NCI-H345 treated with DMSO at 0.1 percent for 48 hours (cell line): ENCODE measurements around the gene PAK1IP1.
"Not testable (repeated sequence)": the region's sequence is repeated elsewhere in the genome, so short reads cannot be mapped to it uniquely, and the experiment has no call there.

Source experiments
- DNase-seq: peaks from one replicate; lab custom pipeline; 2025; ENCODE audit not compliant: unreplicated experiment; lab: John Stamatoyannopoulos, UW

PAK1IP1 gene

GRCh38 chr6:10690651-10691445 lies 3.9 kb upstream of the PAK1IP1 start:
- peak; percentile 49 for DNase-seq

- DNase-seq: no peak
Observed at GRCh38 chr6:10692965-10693538, 1.7 kb upstream of the PAK1IP1 start.

GRCh38 chr6:10695086-10695657 lies 400 bp downstream of the PAK1IP1 start:
- no peak for DNase-seq

GRCh38 chr6:10696655-10697054 lies 1.9 kb downstream of the PAK1IP1 start:
- no peak for DNase-seq

DNA sequence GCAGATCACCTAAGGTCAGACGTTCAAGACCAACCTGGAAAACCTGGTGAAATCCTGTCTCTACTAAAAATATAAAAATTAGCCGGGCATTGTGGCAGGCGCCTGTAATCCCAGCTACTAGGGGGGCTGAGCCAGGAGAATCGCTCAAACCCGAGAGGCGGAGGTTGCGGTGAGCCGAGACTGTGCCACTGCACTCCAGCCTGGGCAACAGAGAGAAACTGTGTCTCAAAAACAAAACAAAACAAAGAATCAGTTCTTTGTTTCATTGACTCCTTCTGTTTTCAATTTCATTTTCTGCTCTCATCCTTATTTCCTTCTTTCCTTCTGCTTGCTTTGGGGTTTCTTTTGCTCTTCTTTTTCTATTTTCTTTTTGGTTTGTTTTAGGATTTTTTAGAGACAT lies 19.2 kb downstream of the PAK1IP1 start:
- no peak for DNase-seq

GRCh38 chr6:10719296-10719963 lies 24.7 kb downstream of the PAK1IP1 start:
- DNase-seq: no peak

DNA sequence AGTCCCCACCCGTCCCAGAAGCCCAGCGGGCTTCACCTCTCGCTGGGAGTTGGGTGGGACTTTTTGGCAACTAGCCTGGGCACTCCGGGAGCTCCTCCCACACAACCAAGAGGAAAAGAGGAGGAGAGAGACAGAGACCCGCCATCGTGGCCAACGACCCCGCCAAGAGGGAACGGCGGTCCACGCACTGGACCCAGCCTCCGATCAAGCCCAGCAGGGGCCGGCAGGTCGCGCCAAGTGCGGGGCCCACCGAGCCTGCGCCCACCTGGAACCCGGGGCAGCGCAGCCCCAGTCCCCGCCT lies 25.1 kb downstream of the PAK1IP1 start:
- DNase-seq: no peak

DNA sequence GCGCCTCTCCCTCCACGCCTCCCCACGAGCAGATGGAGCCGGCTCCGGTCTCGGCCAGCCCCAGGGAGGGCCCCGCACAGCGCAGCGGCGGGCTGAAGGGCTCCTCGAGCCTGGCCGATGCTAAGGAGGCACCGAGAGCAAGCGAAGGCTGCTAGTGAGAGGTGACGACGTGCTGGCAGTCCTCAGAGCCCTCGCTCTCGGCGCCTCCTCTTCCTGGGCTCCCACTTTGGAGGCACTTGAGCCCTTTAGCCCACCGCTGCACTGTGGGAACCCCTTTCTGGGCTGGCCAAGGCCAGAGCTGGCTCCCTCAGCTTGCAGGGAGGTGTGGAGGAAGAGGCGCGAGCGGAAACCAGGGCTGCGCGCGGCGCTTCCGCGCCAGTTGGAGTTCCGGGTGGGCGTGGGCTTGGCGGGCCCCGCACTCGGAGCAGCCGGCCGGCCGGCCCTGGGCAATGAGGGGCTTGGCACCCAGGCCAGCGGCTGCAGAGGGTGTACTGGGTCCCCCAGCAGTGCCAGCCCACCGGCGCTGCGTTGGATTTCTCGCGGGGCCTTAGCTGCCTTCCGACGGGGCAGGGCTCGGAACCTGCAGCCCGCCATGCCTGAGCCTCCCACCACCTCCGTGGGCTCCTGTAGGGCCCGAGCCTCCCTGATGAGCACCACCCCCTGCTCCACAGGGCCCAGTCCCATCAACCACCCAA lies 25.6 kb downstream of the PAK1IP1 start:
- DNase-seq: no peak

- DNase-seq: not testable (repeated sequence)
Observed at GRCh38 chr6:10720960-10721849, 26.4 kb downstream of the PAK1IP1 start.

DNA sequence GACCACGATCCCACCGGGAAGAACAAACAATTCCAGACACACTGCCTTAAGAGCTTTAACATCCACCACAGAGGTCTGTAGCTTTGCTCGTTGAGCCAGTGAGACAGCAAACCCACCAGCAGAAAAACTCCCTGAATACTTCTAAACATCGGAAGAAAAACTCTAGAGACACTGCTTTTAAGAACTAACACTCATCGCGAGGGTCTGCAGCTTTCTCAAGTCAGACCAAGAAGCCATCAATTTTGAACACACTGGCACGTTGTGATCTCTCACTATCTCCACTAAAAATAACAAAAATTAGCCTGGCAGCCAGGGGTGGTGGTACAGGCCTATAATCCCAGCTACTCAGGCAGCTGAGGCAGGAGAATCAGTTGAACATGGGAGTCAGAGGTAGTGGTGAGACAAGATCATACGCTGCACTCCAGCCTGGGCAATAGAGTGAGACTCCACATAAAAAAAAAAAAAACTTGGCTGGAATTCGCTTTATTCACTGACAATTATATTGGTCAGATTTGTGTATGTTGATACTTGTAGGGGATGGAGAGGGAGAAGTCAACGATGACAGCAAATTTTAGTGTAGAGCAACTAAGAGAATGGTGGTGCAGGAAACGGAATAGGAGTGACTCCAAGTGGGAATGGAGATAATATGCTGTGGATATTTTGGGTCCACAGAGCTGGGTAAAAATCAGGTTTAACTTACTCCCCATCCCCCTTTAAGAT lies 27.2 kb downstream of the PAK1IP1 start:
- DNase-seq: no peak

DNA sequence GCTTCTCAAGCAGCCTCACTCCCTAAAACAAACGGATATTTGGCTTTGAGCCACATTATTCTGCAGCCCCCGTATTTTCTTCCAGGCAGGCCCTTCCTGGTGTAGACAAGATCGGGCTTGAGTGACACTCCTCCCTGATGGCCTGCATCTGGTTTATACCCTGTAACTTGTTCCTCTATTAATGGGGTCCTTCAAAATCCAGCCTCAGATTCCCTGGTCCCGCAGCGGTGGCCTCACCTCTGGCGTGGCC lies 27.7 kb downstream of the PAK1IP1 start:
- DNase-seq: no peak

- peak; percentile 1 for DNase-seq
Observed at GRCh38 chr6:10722820-10723566, 28.2 kb downstream of the PAK1IP1 start, which contains the start of gene TMEM14C. Gene TMEM14C, plus strand, starts transcription at chr6:10723070. Its CDS starts 1,544 bp downstream, at chr6:10724614.

DNA sequence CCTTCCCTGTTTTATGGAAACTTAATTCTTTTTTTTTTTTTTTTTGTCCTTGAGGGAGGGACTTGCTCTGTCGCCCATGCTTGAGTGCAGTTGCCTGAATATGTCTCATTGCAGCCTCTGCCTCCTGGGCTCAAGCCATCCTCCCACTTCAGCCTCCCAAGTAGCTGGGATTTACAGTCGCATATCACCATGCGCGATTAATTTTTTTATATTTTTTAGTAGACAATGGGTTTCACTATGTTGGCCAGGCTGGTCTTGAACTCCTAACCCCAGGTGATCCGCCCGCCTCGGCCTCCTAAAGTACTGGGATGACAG lies 28.8 kb downstream of the PAK1IP1 start:
- no peak for DNase-seq

DNA sequence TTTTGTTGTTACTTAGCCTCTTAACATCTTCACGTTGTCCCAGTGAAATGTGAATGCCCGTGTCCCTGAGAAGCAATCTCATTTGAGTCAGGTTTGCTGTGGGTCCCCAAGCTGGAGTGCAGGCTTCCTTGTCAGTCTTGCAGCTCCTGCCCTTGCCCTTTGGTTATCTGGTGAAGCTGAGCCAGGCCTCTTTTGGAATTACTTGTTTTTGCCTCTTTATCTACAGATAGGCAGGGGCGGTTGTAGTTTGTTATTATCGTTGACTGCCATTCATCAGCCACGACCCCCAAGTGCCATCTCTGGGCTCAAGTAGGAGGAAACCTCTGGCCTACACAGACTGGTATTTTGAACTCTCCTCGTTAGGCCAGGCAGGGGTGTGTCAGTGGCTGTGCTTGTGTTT lies 30.3 kb downstream of the PAK1IP1 start:
- DNase-seq: no peak

- DNase-seq: no peak
Observed at GRCh38 chr6:10725716-10726115, 30.9 kb downstream of the PAK1IP1 start.

DNA sequence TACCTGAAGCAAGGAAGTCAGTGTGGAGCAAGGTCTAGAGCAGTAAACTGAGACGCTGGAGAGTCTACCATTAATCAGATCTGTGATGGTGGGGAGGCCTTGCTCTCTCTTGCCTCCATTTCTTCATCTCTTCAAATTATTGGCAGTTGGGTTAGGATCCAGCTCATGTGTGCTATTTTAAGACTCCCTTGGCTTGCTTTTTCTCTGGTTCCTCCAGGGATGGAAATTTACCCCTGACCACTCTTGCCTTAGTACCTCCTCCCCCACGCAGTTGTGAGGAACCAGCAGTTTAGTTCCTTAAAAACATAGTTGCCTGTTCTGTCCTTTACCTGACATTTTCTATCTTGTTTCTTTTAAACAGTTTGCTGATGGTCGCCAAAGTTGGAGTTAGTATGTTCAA lies 35.5 kb downstream of the PAK1IP1 start:
- no peak for DNase-seq

- no peak for DNase-seq
Observed at GRCh38 chr6:10733151-10733715, 38.5 kb downstream of the PAK1IP1 start.

- DNase-seq: no peak
Observed at GRCh38 chr6:10733863-10734262, 39.1 kb downstream of the PAK1IP1 start.

DNA sequence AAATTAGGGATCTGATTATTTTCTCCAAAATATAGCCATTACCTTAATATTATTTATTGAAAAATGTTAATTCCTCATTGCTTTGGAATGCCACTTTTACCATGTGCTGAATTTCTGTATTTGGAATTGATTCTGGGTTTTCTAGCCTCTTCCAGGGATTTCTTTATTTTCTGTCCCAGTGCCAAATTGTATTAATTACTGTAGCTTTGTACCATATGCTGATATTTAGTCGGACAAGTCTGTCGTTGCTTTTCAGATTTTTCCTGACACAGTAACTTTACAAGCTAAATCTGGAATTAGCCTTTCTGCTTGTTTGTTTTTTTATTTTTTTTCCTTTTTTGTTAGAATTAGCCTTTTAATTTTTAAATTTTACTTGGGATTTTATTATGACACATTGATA lies 42.0 kb downstream of the PAK1IP1 start:
- DNase-seq: no peak
